Astrocyte of the spinal cord (primary cell): ENCODE data around the gene ZNF892.
A peak's percentile ranks its signal among the peaks of the same experiment; 100 is the strongest.
"Not testable (repeated sequence)": the region's sequence is repeated elsewhere in the genome, so short reads cannot be mapped to it uniquely, and the experiment has no call there.

Experiments
- DNase-seq: peaks from one replicate; pipeline ENCODE4 v3.0.0; 2011; ENCODE audit warnings: low read depth, low spot score
- H3K4me3 ChIP-seq: 2 replicates; pipeline ENCODE4 v1.5.1; 2011; ENCODE audit warnings: low read depth, mild to moderate bottlenecking, low read length, moderate library complexity
- in situ Hi-C: cut with HindIII; loops from 2 replicates; pipeline ENCODE4 v1.10.0; 2017; ENCODE audit warnings: low sequenced_read_pairs
- TF ChIP-seq, protein P1 (sequence below): IDR thresholded peaks from 2 replicates; pipeline ENCODE4 v1.5.1; 2012; ENCODE audit warnings: low read depth, mild to moderate bottlenecking, low read length, inconsistent platforms

The ZNF892 gene

DNA sequence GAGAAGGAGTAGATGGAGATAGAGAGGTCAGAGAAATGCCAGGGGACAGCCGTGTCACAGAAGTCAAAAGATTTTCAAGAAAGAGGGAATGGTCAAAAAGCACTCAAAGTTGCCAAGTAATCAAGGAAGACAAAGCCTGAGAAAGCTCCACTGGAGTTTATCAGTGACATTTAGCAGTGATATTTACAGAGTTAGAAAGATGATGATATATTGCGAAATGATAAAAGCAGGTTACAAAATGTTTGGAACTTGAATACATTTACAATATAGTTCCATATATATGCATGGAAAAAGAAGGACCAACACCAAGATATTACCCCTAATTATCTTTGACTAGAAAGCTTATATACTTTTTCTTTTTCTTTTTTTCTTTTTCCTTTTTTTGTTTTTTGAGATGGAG is 21.3 kb upstream of the ZNF892 start:
- TF ChIP-seq, protein P1, sequence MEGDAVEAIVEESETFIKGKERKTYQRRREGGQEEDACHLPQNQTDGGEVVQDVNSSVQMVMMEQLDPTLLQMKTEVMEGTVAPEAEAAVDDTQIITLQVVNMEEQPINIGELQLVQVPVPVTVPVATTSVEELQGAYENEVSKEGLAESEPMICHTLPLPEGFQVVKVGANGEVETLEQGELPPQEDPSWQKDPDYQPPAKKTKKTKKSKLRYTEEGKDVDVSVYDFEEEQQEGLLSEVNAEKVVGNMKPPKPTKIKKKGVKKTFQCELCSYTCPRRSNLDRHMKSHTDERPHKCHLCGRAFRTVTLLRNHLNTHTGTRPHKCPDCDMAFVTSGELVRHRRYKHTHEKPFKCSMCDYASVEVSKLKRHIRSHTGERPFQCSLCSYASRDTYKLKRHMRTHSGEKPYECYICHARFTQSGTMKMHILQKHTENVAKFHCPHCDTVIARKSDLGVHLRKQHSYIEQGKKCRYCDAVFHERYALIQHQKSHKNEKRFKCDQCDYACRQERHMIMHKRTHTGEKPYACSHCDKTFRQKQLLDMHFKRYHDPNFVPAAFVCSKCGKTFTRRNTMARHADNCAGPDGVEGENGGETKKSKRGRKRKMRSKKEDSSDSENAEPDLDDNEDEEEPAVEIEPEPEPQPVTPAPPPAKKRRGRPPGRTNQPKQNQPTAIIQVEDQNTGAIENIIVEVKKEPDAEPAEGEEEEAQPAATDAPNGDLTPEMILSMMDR, result no peak
- DNase-seq, result no peak
- in situ Hi-C loops, result no loop called here
- H3K4me3 ChIP-seq, result no peak overlapping the region

DNA sequence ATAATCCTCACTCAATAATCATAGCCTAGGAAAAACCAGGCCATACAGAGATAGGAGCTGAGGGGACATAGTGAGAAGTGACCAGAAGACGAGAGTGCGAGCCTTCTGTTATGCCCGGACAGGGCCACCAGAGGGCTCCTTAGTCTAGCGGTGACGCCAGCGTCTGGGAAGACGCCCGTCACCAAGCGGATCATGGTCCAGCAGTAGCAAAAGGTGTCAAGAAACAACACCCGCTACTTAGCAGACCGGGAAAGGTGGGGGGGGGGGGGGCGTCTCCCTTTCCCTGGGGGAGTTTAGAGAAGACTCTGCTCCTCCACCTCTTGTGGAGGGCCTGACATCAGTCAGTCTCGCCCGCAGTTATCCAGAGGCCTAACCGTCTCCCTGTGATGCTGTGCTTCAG is 14.4 kb upstream of the ZNF892 start:
- peak; percentile 16 for DNase-seq
- H3K4me3 ChIP-seq, in situ Hi-C loops: not testable (repeated sequence)
- TF ChIP-seq, protein P1, result peak; percentile 65

DNA sequence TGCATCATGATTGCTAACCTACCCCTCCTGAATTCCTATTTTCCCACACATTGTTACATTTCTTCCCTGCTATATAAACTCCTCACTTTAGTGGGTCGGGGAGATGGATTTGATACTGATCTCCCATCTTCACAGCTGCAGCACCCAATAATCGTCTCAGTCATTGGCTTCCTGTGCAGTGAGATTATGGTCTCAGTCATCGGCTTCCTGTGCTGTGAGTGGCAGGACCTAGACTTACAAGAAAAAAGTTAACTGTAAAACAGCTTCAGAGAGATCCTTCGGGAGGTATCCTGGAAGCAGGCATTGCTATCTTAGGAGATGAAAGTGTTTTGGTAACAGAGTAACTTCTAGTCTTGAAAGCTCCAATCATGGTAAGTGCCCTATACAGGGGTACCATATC is 3.4 kb upstream of the ZNF892 start:
- no peak for DNase-seq
- TF ChIP-seq, protein P1, result no peak
- H3K4me3 ChIP-seq, result no peak overlapping the region
- in situ Hi-C loops, result no loop called here

DNA sequence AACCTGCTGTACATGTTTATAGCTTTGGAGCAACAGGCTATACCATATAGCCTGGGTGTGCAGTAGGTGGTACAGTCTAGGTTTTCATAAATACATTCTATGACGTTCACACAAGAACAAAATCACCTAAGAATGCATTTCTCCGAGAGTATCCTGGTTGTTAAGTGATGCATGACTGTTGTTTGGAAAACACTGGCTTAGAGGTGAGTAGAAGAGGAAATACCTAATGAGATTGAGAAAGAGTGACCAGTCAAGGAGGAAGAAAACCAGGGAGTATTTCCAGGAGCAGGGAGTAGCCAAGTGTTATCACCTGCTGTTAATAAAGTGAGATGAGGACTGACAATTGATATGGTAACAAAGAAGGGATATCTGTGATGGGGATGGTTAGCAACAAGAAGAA is 2.9 kb upstream of the ZNF892 start:
- in situ Hi-C loops, result no loop called here

DNA sequence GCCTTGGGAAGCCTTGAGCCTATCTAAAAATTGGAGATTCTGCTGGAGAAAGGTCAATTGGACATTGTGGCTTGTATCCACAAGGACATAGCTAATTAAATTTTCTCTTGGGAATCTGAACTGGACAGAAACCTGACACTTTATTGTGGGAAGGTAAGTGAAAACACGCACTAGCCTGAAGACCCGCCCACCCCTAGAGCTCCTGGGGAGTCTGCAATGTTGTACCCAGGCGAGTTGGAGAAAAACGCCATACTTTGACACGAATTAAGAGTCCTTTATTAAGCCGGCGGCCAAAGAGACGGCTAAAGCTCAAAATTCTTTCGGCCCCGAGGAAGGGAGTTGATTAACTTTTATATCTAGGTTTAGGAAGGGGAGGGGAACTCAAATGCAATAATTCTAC is 1.2 kb upstream of the ZNF892 start:
- TF ChIP-seq, protein P1, result no peak
- DNase-seq, result no peak
- in situ Hi-C loops, result no loop called here
- H3K4me3 ChIP-seq, result no peak overlapping the region

More for the DNA sequence above, 2.9 kb upstream of the ZNF892 start:
- no peak for DNase-seq
- no peak overlapping the region for H3K4me3 ChIP-seq
- TF ChIP-seq, protein P1, result no peak

DNA sequence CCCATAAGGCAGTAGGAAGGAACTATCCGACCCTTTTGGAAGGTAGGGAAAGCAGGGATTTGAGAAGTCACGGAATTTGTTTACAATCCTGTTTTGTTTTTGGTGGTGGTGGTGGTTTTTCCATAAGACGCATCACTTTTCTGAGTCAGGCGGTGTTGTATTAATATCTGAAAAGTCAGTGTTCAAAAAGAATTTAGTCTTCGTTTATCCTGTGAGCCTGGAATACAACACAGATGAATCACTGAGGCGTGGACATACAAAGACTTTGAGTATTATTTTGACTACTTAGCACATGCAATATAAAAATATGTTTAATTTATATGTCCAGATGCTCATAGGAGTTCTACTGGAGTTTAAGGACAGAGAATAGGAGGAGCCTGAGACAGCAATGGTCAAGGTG is 785 bp downstream of the ZNF892 start:
- H3K4me3 ChIP-seq, result peak overlapping the region; percentile 74
- in situ Hi-C loops, result no loop called here
- TF ChIP-seq, protein P1, result no peak
- no peak for DNase-seq
